CD4-positive, alpha-beta T cell treated with Interleukin-6 for 4 hours (primary cell): Measurements from ENCODE around the gene YWHAQ.
"Not testable (repeated sequence)": the region's sequence is repeated elsewhere in the genome, so short reads cannot be mapped to it uniquely, and the experiment has no call there.

Source experiments
- DNase-seq: peaks from one replicate; pipeline ENCODE4 v3.0.0-alpha.2; 2020; ENCODE audit warnings: mixed read lengths

The YWHAQ gene

GRCh38 chr2:9586465-9586864 is 44.3 kb downstream of the YWHAQ start:
- no peak for DNase-seq

GRCh38 chr2:9585486-9585885 is 45.3 kb downstream of the YWHAQ start:
- DNase-seq: no peak

- DNase-seq: not testable (repeated sequence)
Measured at GRCh38 chr2:9584902-9585301, 45.9 kb downstream of the YWHAQ start.

GRCh38 chr2:9582624-9583023 is 48.2 kb downstream of the YWHAQ start:
- DNase-seq: no peak

- DNase-seq: no peak
Measured at GRCh38 chr2:9578467-9579235, 52.1 kb downstream of the YWHAQ start.

GRCh38 chr2:9574331-9574730 is 56.5 kb downstream of the YWHAQ start:
- no peak for DNase-seq

GRCh38 chr2:9573840-9574239 is 57.0 kb downstream of the YWHAQ start:
- DNase-seq: no peak

- DNase-seq: no peak
Measured at GRCh38 chr2:9573013-9573720, 57.6 kb downstream of the YWHAQ start.

- DNase-seq: no peak
Measured at GRCh38 chr2:9570182-9571060, 60.4 kb downstream of the YWHAQ start.

- DNase-seq: no peak
Measured at GRCh38 chr2:9565436-9566153, 65.2 kb downstream of the YWHAQ start.

GRCh38 chr2:9560628-9561027 is 70.2 kb downstream of the YWHAQ start:
- no peak for DNase-seq

GRCh38 chr2:9558948-9559381 is 71.8 kb downstream of the YWHAQ start:
- no peak for DNase-seq

- no peak for DNase-seq
Measured at GRCh38 chr2:9556121-9556743, 74.6 kb downstream of the YWHAQ start.

GRCh38 chr2:9555297-9556120 is 75.3 kb downstream of the YWHAQ start, which contains the start of gene ADAM17:
ADAM17 (minus strand) TSS chr2:9555830; CDS start chr2:9555605, 225 bp downstream.
- peak; percentile 87 for DNase-seq

GRCh38 chr2:9554921-9555296 is 75.9 kb downstream of the YWHAQ start:
- DNase-seq: peak; percentile 17

- no peak for DNase-seq
Measured at GRCh38 chr2:9552219-9553178, 78.3 kb downstream of the YWHAQ start.

GRCh38 chr2:9550859-9551391 is 79.9 kb downstream of the YWHAQ start:
- DNase-seq: not testable (repeated sequence)

- DNase-seq: no peak
Measured at GRCh38 chr2:9549420-9549819, 81.4 kb downstream of the YWHAQ start.

- DNase-seq: no peak
Measured at GRCh38 chr2:9548506-9548905, 82.3 kb downstream of the YWHAQ start.
